Measurements from ENCODE around the gene PCDHB15.
"Not testable (repeated sequence)": the region's sequence is repeated elsewhere in the genome, so short reads cannot be mapped to it uniquely, and the experiment has no call there.

Gene PCDHB15

GRCh38 chr5:141247434-141247833, 2.2 kb downstream of the PCDHB15 start:
- DNase-seq (ENCODE audit: low read depth in 2 of 3, low spot score in 1 of 3) = not testable (repeated sequence)

GRCh38 chr5:141250576-141250975, 5.4 kb downstream of the PCDHB15 start:
- no peak for DNase-seq (ENCODE audit: low read depth in 2 of 3, low spot score in 1 of 3)

GRCh38 chr5:141258464-141258863, 13.3 kb downstream of the PCDHB15 start:
- no peak for DNase-seq (ENCODE audit: low read depth in 2 of 3, low spot score in 1 of 3)

- no peak for DNase-seq (ENCODE audit: low read depth in 2 of 3, low spot score in 1 of 3)
Measured at GRCh38 chr5:141258948-141259347, 13.8 kb downstream of the PCDHB15 start.

GRCh38 chr5:141260458-141261237, 15.5 kb downstream of the PCDHB15 start:
- no peak for DNase-seq (ENCODE audit: low read depth in 2 of 3, low spot score in 1 of 3)

GRCh38 chr5:141261238-141261546, 16.0 kb downstream of the PCDHB15 start:
- no peak for DNase-seq (ENCODE audit: low read depth in 2 of 3, low spot score in 1 of 3)

GRCh38 chr5:141269195-141269594, 24.0 kb downstream of the PCDHB15 start:
- DNase-seq (ENCODE audit: low read depth in 2 of 3, low spot score in 1 of 3) = no peak

GRCh38 chr5:141272906-141273305, 27.7 kb downstream of the PCDHB15 start:
- no peak for DNase-seq (ENCODE audit: low read depth in 2 of 3, low spot score in 1 of 3)

GRCh38 chr5:141298376-141298775, 53.2 kb downstream of the PCDHB15 start:
- no peak for DNase-seq (ENCODE audit: low read depth in 2 of 3, low spot score in 1 of 3)

Data from stimulated activated CD4-positive, alpha-beta T cell treated with anti-CD3 and anti-CD28 coated beads, Interleukin-12 subunit alpha, Interleukin-12 subunit beta, amount 100 ng/mL, for 48 hours (primary cell).